Mucosa of rectum (tissue), 2 donors: ENCODE results near the gene CLEC4M.
"Not testable (repeated sequence)": the region's sequence is repeated elsewhere in the genome, so short reads cannot be mapped to it uniquely, and the experiment has no call there.

ENCODE experiments used
- H3K27ac ChIP-seq, 2 donors: one replicate each; pipeline ENCODE4 v1.7.0; 2013; ENCODE audit warnings: inconsistent platforms in 2 of 2, low read depth in 2 of 2, low read length in 2 of 2
- H3K27me3 ChIP-seq, 2 donors: one replicate each; pipeline ENCODE4 v1.7.0; 2013; ENCODE audit warnings: low read length in 2 of 2; ENCODE audit not compliant: control insufficient read depth in 2 of 2, insufficient read depth in 2 of 2
- H3K36me3 ChIP-seq, 2 donors: one replicate each; pipeline ENCODE4 v1.7.0; 2013; ENCODE audit warnings: low read length in 2 of 2; ENCODE audit not compliant: control insufficient read depth in 2 of 2, insufficient read depth in 2 of 2
- H3K4me1 ChIP-seq, 2 donors: one replicate each; pipeline ENCODE4 v1.7.0; 2013; ENCODE audit warnings: low read length in 2 of 2, mild to moderate bottlenecking in 1 of 2; ENCODE audit not compliant: control insufficient read depth in 2 of 2, insufficient read depth in 2 of 2
- H3K4me3 ChIP-seq, 2 donors: one replicate each; pipeline ENCODE4 v1.7.0; 2013; ENCODE audit warnings: low read length in 2 of 2
- H3K9ac ChIP-seq, 2 donors: one replicate each; pipeline ENCODE4 v1.7.0; 2013; ENCODE audit warnings: low read length in 2 of 2, low read depth in 1 of 2, mild to moderate bottlenecking in 1 of 2
- H3K9me3 ChIP-seq, 2 donors: one replicate each; pipeline ENCODE4 v1.7.0; 2013; ENCODE audit warnings: low read length in 2 of 2; ENCODE audit not compliant: control insufficient read depth in 2 of 2
- donor health status: healthy.
- donor health status: Normal muscosa, but diverticular disease.

CLEC4M gene

DNA sequence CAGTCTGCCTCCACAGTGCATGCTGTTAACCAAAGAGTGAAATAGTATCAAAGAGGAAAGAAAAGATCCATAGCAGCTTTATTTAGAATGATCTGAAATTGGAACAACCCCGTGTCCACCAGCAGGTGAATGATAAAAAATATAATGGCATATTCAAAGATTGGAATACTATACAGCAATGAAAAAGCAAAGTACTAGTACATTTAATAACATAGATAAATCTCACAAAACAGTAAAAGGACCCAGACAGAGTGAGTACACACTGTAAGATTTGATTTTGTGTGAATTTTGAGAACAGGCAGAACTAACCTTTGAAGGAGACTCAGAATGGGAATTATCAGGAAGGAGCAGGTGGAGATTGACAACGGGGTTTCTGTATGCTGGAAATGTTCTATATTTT lies 14.9 kb upstream of the CLEC4M start:
- no peaks in the 10 kb centered on the region for H3K27me3 ChIP-seq
- H3K27ac ChIP-seq: no peak overlapping the region
- no peak overlapping the region for H3K4me3 ChIP-seq
- no peaks in the 10 kb centered on the region for H3K9me3 ChIP-seq
- no peaks in the 10 kb centered on the region for H3K4me1 ChIP-seq
- no peaks in the 10 kb centered on the region for H3K36me3 ChIP-seq
- no peak overlapping the region for H3K9ac ChIP-seq

DNA sequence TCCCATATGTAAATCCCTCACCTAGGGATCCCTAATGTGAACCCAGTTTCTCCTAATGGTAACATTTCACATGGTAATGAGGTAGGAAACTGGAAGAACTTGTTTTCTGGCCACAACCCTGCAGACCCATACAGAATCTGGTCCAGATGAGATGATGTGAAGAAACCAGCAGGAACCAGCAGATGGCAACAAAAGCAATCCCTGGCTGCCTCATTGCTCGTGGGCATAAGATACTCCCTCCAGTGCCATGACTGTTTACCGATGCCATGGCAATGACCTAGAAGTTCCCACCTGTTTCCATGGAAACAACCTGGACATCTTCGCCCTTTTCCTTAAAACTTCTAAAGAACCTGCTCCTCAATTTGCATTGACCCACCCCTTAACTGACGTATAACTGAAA lies 14.3 kb upstream of the CLEC4M start:
- H3K27ac ChIP-seq: no peak overlapping the region
- H3K9ac ChIP-seq: no peak overlapping the region
- H3K4me3 ChIP-seq: no peak overlapping the region
- H3K36me3 ChIP-seq: no peaks in the 10 kb centered on the region
- H3K27me3 ChIP-seq: no peaks in the 10 kb centered on the region
- H3K9me3 ChIP-seq: no peaks in the 10 kb centered on the region
- no peaks in the 10 kb centered on the region for H3K4me1 ChIP-seq

- no peaks in the 10 kb centered on the region for H3K27me3 ChIP-seq
- no peak overlapping the region for H3K9ac ChIP-seq
- peaks cover 0 to 3% of the 10 kb centered on the region in 2 donors for H3K9me3 ChIP-seq
- no peak overlapping the region for H3K27ac ChIP-seq
- no peaks in the 10 kb centered on the region for H3K36me3 ChIP-seq
- H3K4me3 ChIP-seq: no peak overlapping the region
- no peaks in the 10 kb centered on the region for H3K4me1 ChIP-seq
These were observed 11.8 kb upstream of the CLEC4M start for GRCh38 chr19:7751157-7751783.

GRCh38 chr19:7756258-7756657 lies 6.8 kb upstream of the CLEC4M start:
- H3K4me1 ChIP-seq: no peaks in the 10 kb centered on the region
- no peak overlapping the region for H3K4me3 ChIP-seq
- H3K36me3 ChIP-seq: no peaks in the 10 kb centered on the region
- no peak overlapping the region for H3K9ac ChIP-seq
- H3K27ac ChIP-seq: no peak overlapping the region
- peaks cover 6% of the 10 kb centered on the region in 2 donors for H3K9me3 ChIP-seq
- no peaks in the 10 kb centered on the region for H3K27me3 ChIP-seq

- Histone ChIP-seq H3K27ac (no peak overlapping the region), H3K4me3 (no peak overlapping the region), H3K9ac (no peak overlapping the region), H3K36me3 (no peaks in the 10 kb centered on the region), H3K9me3 (peaks cover 6% of the 10 kb centered on the region in 2 donors), H3K4me1 (no peaks in the 10 kb centered on the region), H3K27me3 (no peaks in the 10 kb centered on the region)
These were observed 5.7 kb upstream of the CLEC4M start for GRCh38 chr19:7757358-7757757.

DNA sequence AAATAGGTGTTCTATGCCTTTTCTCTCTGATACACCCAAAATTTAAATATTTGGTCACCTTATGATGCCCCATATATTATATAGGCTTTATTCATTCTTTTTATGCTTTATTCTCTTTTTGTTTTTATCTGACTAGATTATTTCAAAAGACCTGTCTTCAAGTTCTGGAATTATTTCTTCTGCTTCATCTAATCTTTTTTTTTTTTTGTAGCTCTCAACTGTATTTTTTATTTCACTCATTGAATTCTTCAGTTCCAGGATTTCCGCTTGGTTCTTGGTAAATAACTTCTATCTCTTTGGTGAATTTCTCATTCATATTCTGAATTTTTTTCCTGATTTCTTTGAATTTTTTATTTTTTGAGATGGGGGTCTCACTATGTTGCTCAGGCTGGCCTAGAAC lies 3.9 kb upstream of the CLEC4M start:
- Histone ChIP-seq H3K9me3 (peaks cover 6% of the 10 kb centered on the region in 2 donors), H3K4me3 (no peak overlapping the region), H3K27me3 (no peaks in the 10 kb centered on the region)

DNA sequence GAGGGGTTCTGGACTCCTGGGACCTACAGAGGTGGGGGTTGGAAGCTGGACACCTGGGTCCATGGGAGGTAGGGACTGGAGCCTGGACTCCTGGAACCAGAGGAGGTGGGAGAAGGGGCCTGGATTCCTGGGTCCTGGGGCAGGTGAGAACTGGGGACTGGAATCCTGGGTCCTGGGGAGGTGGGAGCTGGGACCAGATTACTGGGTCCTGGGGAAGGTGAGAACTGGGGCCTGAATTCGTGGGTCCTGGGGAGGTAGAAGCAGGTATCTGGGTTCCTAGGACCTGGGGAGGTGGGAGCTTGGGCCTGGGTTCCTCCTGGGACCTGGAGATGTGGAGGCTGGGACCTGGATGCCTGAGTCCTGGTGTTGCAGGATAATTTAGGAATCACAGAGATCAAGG lies 653 bp downstream of the CLEC4M start:
- Histone ChIP-seq H3K36me3 (no peaks in the 10 kb centered on the region), H3K4me3 (no peak overlapping the region), H3K27ac (no peak overlapping the region), H3K9me3 (peaks cover 0 to 2% of the 10 kb centered on the region in 2 donors), H3K9ac (no peak overlapping the region), H3K27me3 (no peaks in the 10 kb centered on the region), H3K4me1 (no peaks in the 10 kb centered on the region)

More for the DNA sequence above, 3.9 kb upstream of the CLEC4M start:
- H3K27ac ChIP-seq: no peak overlapping the region
- no peaks in the 10 kb centered on the region for H3K36me3 ChIP-seq
- no peaks in the 10 kb centered on the region for H3K4me1 ChIP-seq
- no peak overlapping the region for H3K9ac ChIP-seq

DNA sequence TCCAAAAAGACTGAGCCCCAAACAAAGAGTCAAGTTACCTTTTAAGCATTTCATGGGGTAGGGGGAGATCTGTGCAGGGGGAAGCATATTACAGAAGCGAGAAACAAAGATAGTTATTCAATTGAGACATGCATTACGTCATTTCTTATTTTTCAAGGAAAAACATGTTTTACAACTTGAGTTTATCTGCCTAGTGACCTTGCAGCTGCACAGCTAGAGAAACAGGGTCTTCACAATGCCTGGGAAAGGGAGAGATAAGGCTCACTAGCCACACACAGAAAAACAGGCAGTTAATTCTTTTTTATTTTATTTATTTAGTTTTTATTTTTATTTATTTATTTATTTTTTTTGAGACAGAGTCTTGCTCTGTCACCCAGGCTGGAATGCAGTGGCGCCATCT lies 1.1 kb downstream of the CLEC4M start:
- not testable (repeated sequence) for H3K27me3 ChIP-seq, H3K9ac ChIP-seq, H3K36me3 ChIP-seq, H3K4me3 ChIP-seq, H3K27ac ChIP-seq, H3K4me1 ChIP-seq, H3K9me3 ChIP-seq

- not testable (repeated sequence) for H3K36me3 ChIP-seq, H3K4me3 ChIP-seq, H3K9ac ChIP-seq, H3K27me3 ChIP-seq, H3K27ac ChIP-seq, H3K4me1 ChIP-seq, H3K9me3 ChIP-seq
These were observed 2.0 kb downstream of the CLEC4M start for GRCh38 chr19:7765043-7765442.

DNA sequence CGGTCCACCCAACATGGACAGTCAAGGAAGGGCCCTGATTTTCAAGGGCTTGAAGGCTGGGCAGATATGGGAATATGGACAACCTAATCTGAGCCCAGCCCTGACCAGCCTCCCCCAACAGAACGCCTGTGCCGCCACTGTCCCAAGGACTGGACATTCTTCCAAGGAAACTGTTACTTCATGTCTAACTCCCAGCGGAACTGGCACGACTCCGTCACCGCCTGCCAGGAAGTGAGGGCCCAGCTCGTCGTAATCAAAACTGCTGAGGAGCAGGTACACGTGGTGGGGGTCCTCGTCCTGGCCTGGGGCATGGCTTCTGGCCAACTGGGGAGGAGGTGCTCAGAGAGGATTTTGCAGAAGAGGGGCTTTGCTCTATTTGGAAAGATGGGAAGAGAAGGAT lies 3.5 kb downstream of the CLEC4M start:
- H3K9me3 ChIP-seq: no peaks in the 10 kb centered on the region
- H3K36me3 ChIP-seq: no peaks in the 10 kb centered on the region

GRCh38 chr19:7767487-7767886 lies 4.4 kb downstream of the CLEC4M start:
- no peak overlapping the region for H3K9ac ChIP-seq
- H3K9me3 ChIP-seq: no peaks in the 10 kb centered on the region
- no peak overlapping the region for H3K27ac ChIP-seq
- H3K27me3 ChIP-seq: no peaks in the 10 kb centered on the region
- no peak overlapping the region for H3K4me3 ChIP-seq
- no peaks in the 10 kb centered on the region for H3K36me3 ChIP-seq
- H3K4me1 ChIP-seq: no peaks in the 10 kb centered on the region

More for the DNA sequence above, 3.5 kb downstream of the CLEC4M start:
- H3K4me1 ChIP-seq: no peaks in the 10 kb centered on the region
- H3K27me3 ChIP-seq: no peaks in the 10 kb centered on the region
- no peak overlapping the region for H3K27ac ChIP-seq
- no peak overlapping the region for H3K4me3 ChIP-seq
- H3K9ac ChIP-seq: no peak overlapping the region
